ENCODE data around the gene TOMM20. TPM values are rescaled to one million over a fixed set of nuclear protein-coding genes. Genes with fewer than 3 reads are reported as not detected.

The TOMM20 gene
- total and polyA plus RNA-seq, 9 of the 15 experiments (the other 6 are each of a cell fraction or from before 2014, with no cell fraction given) = 70.6 to 334 (median 159) TPM

GRCh38 chr1:235068158-235069121 lies 60.2 kb downstream of the TOMM20 start (continued):
- TF ChIP-seq, protein P1, sequence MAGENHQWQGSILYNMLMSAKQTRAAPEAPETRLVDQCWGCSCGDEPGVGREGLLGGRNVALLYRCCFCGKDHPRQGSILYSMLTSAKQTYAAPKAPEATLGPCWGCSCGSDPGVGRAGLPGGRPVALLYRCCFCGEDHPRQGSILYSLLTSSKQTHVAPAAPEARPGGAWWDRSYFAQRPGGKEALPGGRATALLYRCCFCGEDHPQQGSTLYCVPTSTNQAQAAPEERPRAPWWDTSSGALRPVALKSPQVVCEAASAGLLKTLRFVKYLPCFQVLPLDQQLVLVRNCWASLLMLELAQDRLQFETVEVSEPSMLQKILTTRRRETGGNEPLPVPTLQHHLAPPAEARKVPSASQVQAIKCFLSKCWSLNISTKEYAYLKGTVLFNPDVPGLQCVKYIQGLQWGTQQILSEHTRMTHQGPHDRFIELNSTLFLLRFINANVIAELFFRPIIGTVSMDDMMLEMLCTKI (IDR thresholded peaks at IDR 0.05; ENCODE audit: partially characterized antibody) = no peak
- TF ChIP-seq CBX5 (IDR thresholded peaks at IDR 0.05; ENCODE audit: borderline replicate concordance, low read depth) = no peak
- no peak for TF ChIP-seq POLR2A (conservative IDR thresholded peaks at IDR 0.05)
- no peak for TF ChIP-seq CBFA2T2 (conservative IDR thresholded peaks at IDR 0.05)
- TF ChIP-seq ARID1B (IDR thresholded peaks at IDR 0.05) = peak; percentile 71
- TF ChIP-seq LARP7 (IDR thresholded peaks at IDR 0.05) = no peak
- TF ChIP-seq PURB (CRISPR knock-in tag; IDR thresholded peaks at IDR 0.05; ENCODE audit: low read depth) = no peak
- no peak for TF ChIP-seq ZNF165 (CRISPR knock-in tag; IDR thresholded peaks at IDR 0.05; ENCODE audit: borderline replicate concordance)
- TF ChIP-seq PTRF (tag; IDR thresholded peaks at IDR 0.05) = no peak
- TF ChIP-seq ILF3 (IDR thresholded peaks at IDR 0.05; ENCODE audit: borderline replicate concordance) = no peak
- TF ChIP-seq MEIS2 (IDR thresholded peaks at IDR 0.05; ENCODE audit: partially characterized antibody) = peak; percentile 19
- no peak for TF ChIP-seq SAFB (IDR thresholded peaks at IDR 0.05; ENCODE audit: borderline replicate concordance, low read depth, low read length)
- no peak for TF ChIP-seq TCF15 (CRISPR knock-in tag; IDR thresholded peaks at IDR 0.05)
- no peak for TF ChIP-seq COPS2 (conservative IDR thresholded peaks at IDR 0.05)
- TF ChIP-seq, protein P2, sequence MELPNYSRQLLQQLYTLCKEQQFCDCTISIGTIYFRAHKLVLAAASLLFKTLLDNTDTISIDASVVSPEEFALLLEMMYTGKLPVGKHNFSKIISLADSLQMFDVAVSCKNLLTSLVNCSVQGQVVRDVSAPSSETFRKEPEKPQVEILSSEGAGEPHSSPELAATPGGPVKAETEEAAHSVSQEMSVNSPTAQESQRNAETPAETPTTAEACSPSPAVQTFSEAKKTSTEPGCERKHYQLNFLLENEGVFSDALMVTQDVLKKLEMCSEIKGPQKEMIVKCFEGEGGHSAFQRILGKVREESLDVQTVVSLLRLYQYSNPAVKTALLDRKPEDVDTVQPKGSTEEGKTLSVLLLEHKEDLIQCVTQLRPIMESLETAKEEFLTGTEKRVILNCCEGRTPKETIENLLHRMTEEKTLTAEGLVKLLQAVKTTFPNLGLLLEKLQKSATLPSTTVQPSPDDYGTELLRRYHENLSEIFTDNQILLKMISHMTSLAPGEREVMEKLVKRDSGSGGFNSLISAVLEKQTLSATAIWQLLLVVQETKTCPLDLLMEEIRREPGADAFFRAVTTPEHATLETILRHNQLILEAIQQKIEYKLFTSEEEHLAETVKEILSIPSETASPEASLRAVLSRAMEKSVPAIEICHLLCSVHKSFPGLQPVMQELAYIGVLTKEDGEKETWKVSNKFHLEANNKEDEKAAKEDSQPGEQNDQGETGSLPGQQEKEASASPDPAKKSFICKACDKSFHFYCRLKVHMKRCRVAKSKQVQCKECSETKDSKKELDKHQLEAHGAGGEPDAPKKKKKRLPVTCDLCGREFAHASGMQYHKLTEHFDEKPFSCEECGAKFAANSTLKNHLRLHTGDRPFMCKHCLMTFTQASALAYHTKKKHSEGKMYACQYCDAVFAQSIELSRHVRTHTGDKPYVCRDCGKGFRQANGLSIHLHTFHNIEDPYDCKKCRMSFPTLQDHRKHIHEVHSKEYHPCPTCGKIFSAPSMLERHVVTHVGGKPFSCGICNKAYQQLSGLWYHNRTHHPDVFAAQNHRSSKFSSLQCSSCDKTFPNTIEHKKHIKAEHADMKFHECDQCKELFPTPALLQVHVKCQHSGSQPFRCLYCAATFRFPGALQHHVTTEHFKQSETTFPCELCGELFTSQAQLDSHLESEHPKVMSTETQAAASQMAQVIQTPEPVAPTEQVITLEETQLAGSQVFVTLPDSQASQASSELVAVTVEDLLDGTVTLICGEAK (IDR thresholded peaks at IDR 0.05) = no peak
- TF ChIP-seq, protein P2 (CRISPR knock-in tag; IDR thresholded peaks at IDR 0.05) = no peak
- no peak for TF ChIP-seq FOXM1 (IDR thresholded peaks at IDR 0.05; ENCODE audit: low read depth)
- no peak for TF ChIP-seq FOXM1 (CRISPR knock-in tag; IDR thresholded peaks at IDR 0.05; ENCODE audit: low read depth)
- TF ChIP-seq MYNN (IDR thresholded peaks at IDR 0.05) = no peak; the same call in 1 of the 2 replicates
- no peak for TF ChIP-seq MYNN (CRISPR knock-in tag; IDR thresholded peaks at IDR 0.05)
